Ovary (tissue), 3 donors: ENCODE results near the gene PRPF19.

Source experiments
- POLR2A ChIP-seq: fragments of 450-650 bp; IDR thresholded peaks from one replicate; pipeline ENCODE4 v1.6.1; 2017; ENCODE audit warnings: antibody characterized with exemption, mild to moderate bottlenecking, moderate library complexity
- TF ChIP-seq, protein P1 (sequence below), 3 donors: fragments of 450-650 bp in 2 of 3; fragments of 200-600 bp in 1 of 3; IDR thresholded peaks; one replicate each; pipeline versions ENCODE4 v1.5.1 to v1.8.0; 2016 to 2022; ENCODE audit warnings: antibody characterized with exemption in 3 of 3, mild to moderate bottlenecking in 1 of 3
- donor health status: DM: no; HTN: no; CAD: no.

DNA sequence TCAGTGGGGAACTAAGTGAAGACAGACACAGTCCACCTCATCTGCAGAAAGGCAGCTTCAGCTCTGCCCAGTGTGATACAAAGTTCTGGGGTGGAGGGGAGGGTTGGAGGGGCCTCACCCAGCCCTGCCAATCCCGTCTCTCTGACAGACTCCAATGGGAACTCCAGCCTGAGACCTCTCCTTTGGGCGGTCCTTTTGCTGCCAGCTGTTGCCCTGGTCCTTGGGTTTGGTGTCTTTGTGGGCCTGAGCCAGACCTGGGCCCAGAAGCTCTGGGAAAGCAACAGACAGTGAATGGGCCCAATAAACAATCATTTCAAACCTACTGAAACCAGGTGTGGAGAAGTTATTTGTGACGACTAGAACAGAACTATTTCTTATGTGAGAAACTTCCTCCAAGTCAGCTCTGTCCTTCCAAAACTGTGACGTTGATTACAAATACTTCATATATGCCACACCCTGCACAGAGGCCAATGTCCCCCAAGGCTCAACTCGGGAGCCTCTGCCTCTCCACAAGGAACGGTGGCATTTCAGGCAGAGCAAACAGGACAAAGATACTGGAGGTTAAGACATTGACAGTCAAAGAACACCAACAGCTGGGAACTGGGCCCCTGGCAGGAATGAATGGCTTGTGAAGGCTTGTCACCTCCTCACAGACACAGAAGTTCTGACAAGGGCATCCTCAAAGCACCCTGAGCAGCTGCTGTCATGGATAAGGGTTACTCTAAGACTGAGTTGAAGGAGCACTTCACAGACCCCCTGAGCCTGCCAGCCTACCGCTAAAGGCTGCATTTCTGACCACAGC lies 30.8 kb downstream of the PRPF19 start:
- TF ChIP-seq, protein P1, sequence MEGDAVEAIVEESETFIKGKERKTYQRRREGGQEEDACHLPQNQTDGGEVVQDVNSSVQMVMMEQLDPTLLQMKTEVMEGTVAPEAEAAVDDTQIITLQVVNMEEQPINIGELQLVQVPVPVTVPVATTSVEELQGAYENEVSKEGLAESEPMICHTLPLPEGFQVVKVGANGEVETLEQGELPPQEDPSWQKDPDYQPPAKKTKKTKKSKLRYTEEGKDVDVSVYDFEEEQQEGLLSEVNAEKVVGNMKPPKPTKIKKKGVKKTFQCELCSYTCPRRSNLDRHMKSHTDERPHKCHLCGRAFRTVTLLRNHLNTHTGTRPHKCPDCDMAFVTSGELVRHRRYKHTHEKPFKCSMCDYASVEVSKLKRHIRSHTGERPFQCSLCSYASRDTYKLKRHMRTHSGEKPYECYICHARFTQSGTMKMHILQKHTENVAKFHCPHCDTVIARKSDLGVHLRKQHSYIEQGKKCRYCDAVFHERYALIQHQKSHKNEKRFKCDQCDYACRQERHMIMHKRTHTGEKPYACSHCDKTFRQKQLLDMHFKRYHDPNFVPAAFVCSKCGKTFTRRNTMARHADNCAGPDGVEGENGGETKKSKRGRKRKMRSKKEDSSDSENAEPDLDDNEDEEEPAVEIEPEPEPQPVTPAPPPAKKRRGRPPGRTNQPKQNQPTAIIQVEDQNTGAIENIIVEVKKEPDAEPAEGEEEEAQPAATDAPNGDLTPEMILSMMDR (IDR thresholded peaks at IDR 0.05): no peak
- no peak for TF ChIP-seq POLR2A
